Measurements from ENCODE around the gene DPRX. TPM values are rescaled to one million over a fixed set of nuclear protein-coding genes. Genes with fewer than 3 reads are reported as not detected.

DPRX gene
- total RNA-seq, 4 donors from 2014 or later, result not detected

DNA sequence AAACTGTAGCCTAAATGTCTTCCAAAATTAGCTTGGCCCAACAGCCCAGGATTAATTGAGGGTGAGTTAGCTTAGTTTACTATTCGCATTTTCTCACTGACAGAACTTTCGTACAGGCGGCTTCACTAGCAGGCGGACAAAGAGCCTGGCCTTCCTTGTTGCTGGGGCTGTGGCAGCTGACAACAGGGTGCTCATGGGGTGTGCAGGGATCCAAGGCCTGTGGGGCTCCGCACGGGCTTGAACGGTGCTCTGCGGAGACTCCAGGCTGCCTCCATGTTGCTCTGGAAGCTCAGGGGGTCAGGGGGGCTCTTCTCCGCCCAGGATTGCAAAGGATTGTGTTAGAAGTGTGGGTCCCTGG, 36.3 kb upstream of the DPRX start:
- no peak overlapping the region for H3K4me3 ChIP-seq
- H3K27me3 ChIP-seq, result no peaks in the 10 kb centered on the region
- TF ChIP-seq POLR2A (IDR thresholded peaks at IDR 0.05) (no peak), EP300 (IDR thresholded peaks at IDR 0.05; ENCODE audit: low read depth) (no peak), POLR2AphosphoS5 (IDR thresholded peaks at IDR 0.05) (no peak)
- TF ChIP-seq, protein P1, sequence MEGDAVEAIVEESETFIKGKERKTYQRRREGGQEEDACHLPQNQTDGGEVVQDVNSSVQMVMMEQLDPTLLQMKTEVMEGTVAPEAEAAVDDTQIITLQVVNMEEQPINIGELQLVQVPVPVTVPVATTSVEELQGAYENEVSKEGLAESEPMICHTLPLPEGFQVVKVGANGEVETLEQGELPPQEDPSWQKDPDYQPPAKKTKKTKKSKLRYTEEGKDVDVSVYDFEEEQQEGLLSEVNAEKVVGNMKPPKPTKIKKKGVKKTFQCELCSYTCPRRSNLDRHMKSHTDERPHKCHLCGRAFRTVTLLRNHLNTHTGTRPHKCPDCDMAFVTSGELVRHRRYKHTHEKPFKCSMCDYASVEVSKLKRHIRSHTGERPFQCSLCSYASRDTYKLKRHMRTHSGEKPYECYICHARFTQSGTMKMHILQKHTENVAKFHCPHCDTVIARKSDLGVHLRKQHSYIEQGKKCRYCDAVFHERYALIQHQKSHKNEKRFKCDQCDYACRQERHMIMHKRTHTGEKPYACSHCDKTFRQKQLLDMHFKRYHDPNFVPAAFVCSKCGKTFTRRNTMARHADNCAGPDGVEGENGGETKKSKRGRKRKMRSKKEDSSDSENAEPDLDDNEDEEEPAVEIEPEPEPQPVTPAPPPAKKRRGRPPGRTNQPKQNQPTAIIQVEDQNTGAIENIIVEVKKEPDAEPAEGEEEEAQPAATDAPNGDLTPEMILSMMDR (IDR thresholded peaks at IDR 0.05), result no peak
- H3K27ac ChIP-seq, result no peak overlapping the region
- H3K9me3 ChIP-seq, result no peaks in the 10 kb centered on the region
- in situ Hi-C loops (cut with MboI; ENCODE audit: low pct_ligation_motif_present in 1 of 4, low pct_unique_long_range_greater_than_20kb in 1 of 4, low sequenced_read_pairs in 3 of 4), result no loop called here
- DNase-seq, result no peak
- no peaks in the 10 kb centered on the region for H3K4me1 ChIP-seq
- 86% methylated on average over 5 of the region's 9 CpGs; no CpG with 5 or more reads in 1 of the 2 donors for WGBS, 2 donors (ENCODE audit: low coverage in 1 of 2)
- intact Hi-C loops (cut with DNase I; ENCODE audit: low total_unique reads), result no loop called here
- no peaks in the 10 kb centered on the region for H3K36me3 ChIP-seq

DNA sequence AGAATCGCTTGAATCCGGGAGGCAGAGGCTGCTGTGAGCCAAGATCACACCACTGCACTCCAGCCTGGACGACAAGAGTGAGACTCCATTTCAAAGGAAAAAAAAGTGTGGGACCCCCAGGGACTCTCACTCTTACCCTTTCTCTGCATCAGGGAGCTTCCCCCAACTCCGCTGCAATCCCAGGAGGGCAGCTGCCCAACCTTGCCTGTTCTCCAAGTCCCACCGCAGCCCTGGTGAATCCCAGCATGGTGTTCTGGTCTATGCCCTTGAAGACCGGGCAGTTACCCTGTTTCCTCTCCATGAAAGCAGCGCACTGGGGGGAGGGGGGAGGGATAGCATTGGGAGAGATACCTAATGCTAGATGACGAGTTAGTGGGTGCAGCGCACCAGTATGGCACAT, 35.7 kb upstream of the DPRX start:
- H3K27me3 ChIP-seq, result no peaks in the 10 kb centered on the region
- no peak overlapping the region for H3K27ac ChIP-seq
- no peak for DNase-seq
- TF ChIP-seq POLR2A (IDR thresholded peaks at IDR 0.05), result no peak
- no peak for TF ChIP-seq EP300 (IDR thresholded peaks at IDR 0.05; ENCODE audit: low read depth)
- H3K9me3 ChIP-seq, result no peaks in the 10 kb centered on the region
- in situ Hi-C loops (cut with MboI; ENCODE audit: low pct_ligation_motif_present in 1 of 4, low pct_unique_long_range_greater_than_20kb in 1 of 4, low sequenced_read_pairs in 3 of 4) (no loop called here), intact Hi-C loops (cut with DNase I; ENCODE audit: low total_unique reads) (no loop called here)
- no peak overlapping the region for H3K4me3 ChIP-seq
- WGBS, 2 donors (ENCODE audit: low coverage in 1 of 2), result 86 to 91% methylated on average over 3 to 9 of the region's 9 CpGs
- no peaks in the 10 kb centered on the region for H3K36me3 ChIP-seq
- H3K4me1 ChIP-seq, result no peaks in the 10 kb centered on the region

DNA sequence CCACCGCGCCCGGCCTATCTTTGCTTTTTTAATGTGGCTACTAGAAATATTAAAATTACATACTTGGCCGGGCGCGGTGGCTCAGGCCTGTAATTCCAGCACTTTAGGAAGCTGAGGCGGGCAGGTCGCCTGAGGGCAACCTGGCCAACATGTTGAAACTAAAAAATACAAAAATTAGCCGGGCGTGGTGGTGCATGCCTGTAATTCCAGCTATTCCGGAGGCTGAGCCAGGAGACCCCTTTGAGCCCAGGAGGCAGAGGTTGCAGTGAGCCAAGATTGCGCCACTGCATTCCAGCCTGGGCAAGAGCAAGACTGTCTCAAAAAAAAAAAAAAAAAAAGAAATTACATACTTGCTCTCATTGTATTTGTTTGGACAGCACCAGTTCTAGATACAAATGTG, 34.8 kb upstream of the DPRX start:
- intact Hi-C loops (cut with DNase I; ENCODE audit: low total_unique reads) (no loop called here), in situ Hi-C loops (cut with MboI; ENCODE audit: low pct_ligation_motif_present in 1 of 4, low pct_unique_long_range_greater_than_20kb in 1 of 4, low sequenced_read_pairs in 3 of 4) (no loop called here)
- Histone ChIP-seq H3K9me3 (no peaks in the 10 kb centered on the region), H3K4me3 (no peak overlapping the region), H3K27ac (no peak overlapping the region), H3K36me3 (no peaks in the 10 kb centered on the region), H3K27me3 (no peaks in the 10 kb centered on the region), H3K4me1 (no peaks in the 10 kb centered on the region)
- TF ChIP-seq POLR2AphosphoS5 (IDR thresholded peaks at IDR 0.05), result no peak
- TF ChIP-seq EP300 (IDR thresholded peaks at IDR 0.05; ENCODE audit: low read depth), result no peak
- TF ChIP-seq, protein P1 (IDR thresholded peaks at IDR 0.05), result no peak
- TF ChIP-seq POLR2A (IDR thresholded peaks at IDR 0.05), result no peak
- 86 to 93% methylated on average over 10 to 12 of the region's 12 CpGs for WGBS, 2 donors (ENCODE audit: low coverage in 1 of 2)
- DNase-seq, result no peak

DNA sequence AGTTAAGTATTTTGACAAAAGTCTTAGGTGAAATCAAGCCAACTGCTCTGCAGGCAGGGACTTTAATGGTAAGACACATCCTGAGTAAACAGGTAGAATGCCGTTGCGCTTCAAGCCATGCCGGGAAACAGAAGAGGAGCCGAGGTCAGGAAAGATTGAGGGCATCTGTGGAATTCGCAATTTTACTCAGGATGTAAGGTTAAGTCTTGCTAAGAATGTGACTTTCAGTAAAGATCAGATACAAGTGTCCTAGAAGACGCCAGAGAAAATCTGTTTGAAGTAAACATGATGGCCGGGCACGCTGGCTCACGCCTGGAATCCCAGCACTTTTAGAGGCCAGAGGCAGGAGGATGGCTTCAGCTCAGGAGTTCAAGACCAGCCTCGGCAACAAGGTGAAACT, 33.4 kb upstream of the DPRX start:
- H3K4me1 ChIP-seq, result no peaks in the 10 kb centered on the region
- no peaks in the 10 kb centered on the region for H3K27me3 ChIP-seq
- intact Hi-C loops (cut with DNase I; ENCODE audit: low total_unique reads) (no loop called here), in situ Hi-C loops (cut with MboI; ENCODE audit: low pct_ligation_motif_present in 1 of 4, low pct_unique_long_range_greater_than_20kb in 1 of 4, low sequenced_read_pairs in 3 of 4) (no loop called here)
- DNase-seq, result no peak
- H3K4me3 ChIP-seq, result no peak overlapping the region
- no peaks in the 10 kb centered on the region for H3K9me3 ChIP-seq
- 73 to 75% methylated on average over 8 to 10 of the region's 10 CpGs for WGBS, 2 donors (ENCODE audit: low coverage in 1 of 2)
- TF ChIP-seq POLR2A (IDR thresholded peaks at IDR 0.05) (no peak), POLR2AphosphoS5 (IDR thresholded peaks at IDR 0.05) (no peak)
- no peaks in the 10 kb centered on the region for H3K36me3 ChIP-seq
- H3K27ac ChIP-seq, result no peak overlapping the region

DNA sequence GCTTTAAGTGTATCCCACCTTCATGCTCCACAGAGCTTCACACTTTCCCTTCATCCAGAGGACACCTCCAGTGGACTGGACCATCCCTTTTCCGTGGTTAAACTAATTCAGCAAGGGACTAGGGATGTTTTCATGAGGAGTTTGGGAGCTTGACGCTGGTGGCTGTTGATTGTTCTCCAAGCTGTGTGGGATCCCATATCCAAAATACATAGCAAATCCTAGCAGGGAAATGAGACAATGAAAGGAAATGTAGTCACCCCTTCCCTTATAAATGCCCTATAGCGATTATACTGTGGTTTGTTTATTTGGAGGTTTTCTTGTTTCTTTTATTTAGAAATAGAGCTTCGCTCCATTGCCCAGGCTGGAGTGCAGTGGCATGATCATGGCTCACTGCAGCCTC, 31.6 kb upstream of the DPRX start:
- Histone ChIP-seq H3K9me3 (no peaks in the 10 kb centered on the region), H3K36me3 (no peaks in the 10 kb centered on the region), H3K27ac (no peak overlapping the region), H3K4me1 (no peaks in the 10 kb centered on the region), H3K27me3 (no peaks in the 10 kb centered on the region), H3K4me3 (no peak overlapping the region)
- intact Hi-C loops (cut with DNase I; ENCODE audit: low total_unique reads) (no loop called here), in situ Hi-C loops (cut with MboI; ENCODE audit: low pct_ligation_motif_present in 1 of 4, low pct_unique_long_range_greater_than_20kb in 1 of 4, low sequenced_read_pairs in 3 of 4) (no loop called here)
- no peak for DNase-seq
- TF ChIP-seq EP300 (IDR thresholded peaks at IDR 0.05; ENCODE audit: low read depth) (no peak), POLR2AphosphoS5 (IDR thresholded peaks at IDR 0.05) (no peak), POLR2A (IDR thresholded peaks at IDR 0.05) (no peak)
- TF ChIP-seq, protein P1 (IDR thresholded peaks at IDR 0.05), result no peak
- 82 to 83% methylated on average over 1 to 4 of the region's 4 CpGs for WGBS, 2 donors (ENCODE audit: low coverage in 1 of 2)
